NCI-H1436 treated with DMSO at 0.1 percent for 48 hours (cell line): ENCODE results near the gene HSPB6.

Experiments
- DNase-seq: peaks from one replicate; lab custom pipeline; 2025; lab: John Stamatoyannopoulos, UW

HSPB6 gene

GRCh38 chr19:35767288-35768081 is 10.7 kb upstream of the HSPB6 start:
- DNase-seq = no peak

- DNase-seq = no peak
Measured at GRCh38 chr19:35766571-35767104, 9.8 kb upstream of the HSPB6 start.

- no peak for DNase-seq
Measured at GRCh38 chr19:35764432-35765315, 7.8 kb upstream of the HSPB6 start.

GRCh38 chr19:35760711-35761349 is 4.0 kb upstream of the HSPB6 start:
- DNase-seq = no peak

- DNase-seq = no peak
Measured at GRCh38 chr19:35759697-35760096, 2.9 kb upstream of the HSPB6 start.

GRCh38 chr19:35757749-35758608 is 1.1 kb upstream of the HSPB6 start, which contains the start of gene PROSER3:
PROSER3 (plus strand) TSS chr19:35758176; CDS start chr19:35758216, 40 bp downstream.
- DNase-seq = peak; percentile 98

GRCh38 chr19:35757231-35757748 is 461 bp upstream of the HSPB6 start:
- DNase-seq = no peak

- DNase-seq = no peak
Measured at GRCh38 chr19:35755550-35756376, 1.1 kb downstream of the HSPB6 start.

- no peak for DNase-seq
Measured at GRCh38 chr19:35755131-35755549, 1.7 kb downstream of the HSPB6 start.

- no peak for DNase-seq
Measured at GRCh38 chr19:35754370-35755130, 2.3 kb downstream of the HSPB6 start.

- DNase-seq = no peak
Measured at GRCh38 chr19:35753634-35754369, 3.0 kb downstream of the HSPB6 start.

- DNase-seq = no peak
Measured at GRCh38 chr19:35752746-35753350, 4.0 kb downstream of the HSPB6 start.

GRCh38 chr19:35751839-35752745 is 4.7 kb downstream of the HSPB6 start:
- no peak for DNase-seq

- no peak for DNase-seq
Measured at GRCh38 chr19:35750167-35750566, 6.7 kb downstream of the HSPB6 start.

- peak; percentile 94 for DNase-seq
Measured at GRCh38 chr19:35748106-35749020, 8.5 kb downstream of the HSPB6 start, which contains the start of gene LIN37. LIN37 (plus strand) TSS chr19:35748576; CDS start chr19:35748725, 149 bp downstream.

GRCh38 chr19:35746531-35746930 is 10.3 kb downstream of the HSPB6 start:
- DNase-seq = no peak
